Esophagus squamous epithelium (tissue), 4 donors: ENCODE results near the gene CRTC3.

Experiments
- POLR2A ChIP-seq, 4 donors: fragments of 450-650 bp; IDR thresholded peaks; one replicate each; pipeline ENCODE4 v1.6.1; 2017; ENCODE audit warnings: antibody characterized with exemption in 4 of 4, mild to moderate bottlenecking in 4 of 4, moderate library complexity in 3 of 4
- TF ChIP-seq, protein P1 (sequence below), 6 experiments: fragments of 450-650 bp in 4 of 6; fragments of 200-600 bp in 2 of 6; sonication (generic) in 2 of 6; IDR thresholded peaks; one replicate each; pipeline ENCODE4 v1.5.1; 2016 to 2019; ENCODE audit warnings: antibody characterized with exemption in 6 of 6, mild to moderate bottlenecking in 4 of 6, moderate library complexity in 4 of 6

DNA sequence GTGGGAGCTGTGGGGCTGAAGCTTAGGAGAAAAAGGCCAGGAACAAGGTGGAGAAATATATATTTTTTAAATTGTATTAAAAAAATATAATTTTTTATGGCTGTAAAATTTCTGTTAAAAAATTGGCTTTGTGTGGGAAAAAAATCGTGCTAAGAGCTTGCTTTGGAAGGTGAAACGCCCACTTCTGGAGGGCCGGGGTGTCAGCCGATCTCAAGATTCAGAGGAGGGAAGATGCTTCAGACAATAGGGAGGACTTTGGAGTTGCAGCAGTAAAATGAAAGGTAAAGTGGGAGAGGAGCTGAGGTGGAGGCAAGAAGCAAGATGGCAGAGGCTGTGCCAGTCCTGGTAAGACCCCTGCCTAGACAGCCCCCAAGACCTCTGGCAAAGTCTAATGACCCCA is 141.5 kb downstream of the CRTC3 start:
- TF ChIP-seq, protein P1, sequence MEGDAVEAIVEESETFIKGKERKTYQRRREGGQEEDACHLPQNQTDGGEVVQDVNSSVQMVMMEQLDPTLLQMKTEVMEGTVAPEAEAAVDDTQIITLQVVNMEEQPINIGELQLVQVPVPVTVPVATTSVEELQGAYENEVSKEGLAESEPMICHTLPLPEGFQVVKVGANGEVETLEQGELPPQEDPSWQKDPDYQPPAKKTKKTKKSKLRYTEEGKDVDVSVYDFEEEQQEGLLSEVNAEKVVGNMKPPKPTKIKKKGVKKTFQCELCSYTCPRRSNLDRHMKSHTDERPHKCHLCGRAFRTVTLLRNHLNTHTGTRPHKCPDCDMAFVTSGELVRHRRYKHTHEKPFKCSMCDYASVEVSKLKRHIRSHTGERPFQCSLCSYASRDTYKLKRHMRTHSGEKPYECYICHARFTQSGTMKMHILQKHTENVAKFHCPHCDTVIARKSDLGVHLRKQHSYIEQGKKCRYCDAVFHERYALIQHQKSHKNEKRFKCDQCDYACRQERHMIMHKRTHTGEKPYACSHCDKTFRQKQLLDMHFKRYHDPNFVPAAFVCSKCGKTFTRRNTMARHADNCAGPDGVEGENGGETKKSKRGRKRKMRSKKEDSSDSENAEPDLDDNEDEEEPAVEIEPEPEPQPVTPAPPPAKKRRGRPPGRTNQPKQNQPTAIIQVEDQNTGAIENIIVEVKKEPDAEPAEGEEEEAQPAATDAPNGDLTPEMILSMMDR (IDR thresholded peaks at IDR 0.05): no peak
- TF ChIP-seq POLR2A (IDR thresholded peaks at IDR 0.05): no peak
